ENCODE data around the gene SERINC1.
"Not testable (repeated sequence)": the region's sequence is repeated elsewhere in the genome, so short reads cannot be mapped to it uniquely, and the experiment has no call there.

The SERINC1 gene

GRCh38 chr6:122476131-122476530 is 4.5 kb upstream of the SERINC1 start:
- no peak overlapping the region for H3K27ac ChIP-seq (ENCODE audit: low read length)
- H3K4me3 ChIP-seq (ENCODE audit: low read length in 2 of 2): no peak overlapping the region
- no peaks in the 10 kb centered on the region for H3K9me3 ChIP-seq (ENCODE audit: control insufficient read depth in 2 of 2, low read length in 2 of 2)
- no peaks in the 10 kb centered on the region for H3K27me3 ChIP-seq (ENCODE audit: control insufficient read depth in 1 of 2, insufficient read depth in 2 of 2, low read length in 2 of 2)
- no peak overlapping the region for H3K9ac ChIP-seq (ENCODE audit: low read length in 2 of 2)
- peaks cover 7% of the 10 kb centered on the region for H3K4me1 ChIP-seq (ENCODE audit: control insufficient read depth, insufficient read depth, low read length)
- no peaks in the 10 kb centered on the region for H3K36me3 ChIP-seq (ENCODE audit: control insufficient read depth in 2 of 2, insufficient read depth in 2 of 2, low read length in 2 of 2)

DNA sequence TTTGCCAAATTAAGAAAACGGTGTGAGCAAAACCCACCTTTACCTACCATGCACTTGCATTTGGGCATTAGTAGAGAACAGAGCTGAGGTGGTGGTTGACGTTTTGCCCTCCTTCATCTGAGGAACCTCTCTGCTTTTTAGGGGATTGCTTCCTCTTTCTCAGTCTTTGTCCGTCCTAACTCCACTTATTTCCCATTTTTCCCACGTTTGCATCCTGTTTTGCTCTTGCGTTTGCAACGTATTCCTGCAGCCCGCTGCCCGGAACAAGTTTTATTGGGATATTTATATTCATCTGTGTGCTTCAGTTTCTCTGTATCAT is 374 bp upstream of the SERINC1 start:
- Histone ChIP-seq H3K27me3 (ENCODE audit: control insufficient read depth in 1 of 2, insufficient read depth in 2 of 2, low read length in 2 of 2) (no peaks in the 10 kb centered on the region), H3K4me3 (ENCODE audit: low read length in 2 of 2) (peak overlapping the region; percentile 93 to 100), H3K36me3 (ENCODE audit: control insufficient read depth in 2 of 2, insufficient read depth in 2 of 2, low read length in 2 of 2) (no peaks in the 10 kb centered on the region), H3K9ac (ENCODE audit: low read length in 2 of 2) (peak overlapping the region; percentile 94 to 99), H3K9me3 (ENCODE audit: control insufficient read depth in 2 of 2, low read length in 2 of 2) (no peaks in the 10 kb centered on the region), H3K27ac (ENCODE audit: low read length) (peak overlapping the region; percentile 98), H3K4me1 (ENCODE audit: control insufficient read depth, insufficient read depth, low read length) (peaks cover 7% of the 10 kb centered on the region)

- Histone ChIP-seq H3K9me3 (ENCODE audit: control insufficient read depth in 2 of 2, low read length in 2 of 2) (no peaks in the 10 kb centered on the region), H3K9ac (ENCODE audit: low read length in 2 of 2) (no peak overlapping the region), H3K27ac (ENCODE audit: low read length) (no peak overlapping the region), H3K4me1 (ENCODE audit: control insufficient read depth, insufficient read depth, low read length) (no peaks in the 10 kb centered on the region), H3K4me3 (ENCODE audit: low read length in 2 of 2) (no peak overlapping the region), H3K27me3 (ENCODE audit: control insufficient read depth in 1 of 2, insufficient read depth in 2 of 2, low read length in 2 of 2) (no peaks in the 10 kb centered on the region), H3K36me3 (ENCODE audit: control insufficient read depth in 2 of 2, insufficient read depth in 2 of 2, low read length in 2 of 2) (peaks cover 0 to 4% of the 10 kb centered on the region in 2 donors)
Measured at GRCh38 chr6:122461885-122462284, 9.7 kb downstream of the SERINC1 start.

DNA sequence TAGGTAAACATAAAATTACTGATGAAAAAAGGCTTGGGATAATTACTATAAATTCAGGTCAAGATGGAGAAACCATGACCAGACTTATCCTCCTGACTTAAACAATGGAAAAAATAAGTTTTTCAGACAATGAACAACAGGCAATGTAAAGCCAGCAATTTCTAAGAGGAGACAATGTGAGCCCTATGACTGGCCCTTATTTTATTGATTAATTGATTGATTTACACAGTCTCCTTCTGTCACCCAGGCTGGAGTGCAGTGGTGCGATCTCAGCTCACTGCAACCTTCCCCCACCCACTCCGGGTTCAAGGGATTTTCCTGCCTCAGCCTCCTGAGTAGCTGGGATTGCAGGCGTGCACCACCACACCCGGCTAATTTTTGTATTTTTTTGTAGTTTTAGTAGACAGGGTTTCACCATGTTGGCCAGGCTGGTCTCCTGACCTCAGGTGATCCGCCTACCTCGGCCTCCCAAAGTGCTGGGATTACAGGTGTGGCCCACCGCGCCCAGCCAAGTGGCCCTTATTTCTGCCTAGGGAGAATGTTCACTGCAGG is 11.7 kb downstream of the SERINC1 start:
- not testable (repeated sequence) for H3K4me3 ChIP-seq (ENCODE audit: low read length in 2 of 2); H3K27ac ChIP-seq (ENCODE audit: low read length); H3K9me3 ChIP-seq (ENCODE audit: control insufficient read depth in 2 of 2, low read length in 2 of 2); H3K4me1 ChIP-seq (ENCODE audit: control insufficient read depth, insufficient read depth, low read length); H3K27me3 ChIP-seq (ENCODE audit: control insufficient read depth in 1 of 2, insufficient read depth in 2 of 2, low read length in 2 of 2); H3K9ac ChIP-seq (ENCODE audit: low read length in 2 of 2)
- peaks cover 3 to 13% of the 10 kb centered on the region in 2 donors for H3K36me3 ChIP-seq (ENCODE audit: control insufficient read depth in 2 of 2, insufficient read depth in 2 of 2, low read length in 2 of 2)

DNA sequence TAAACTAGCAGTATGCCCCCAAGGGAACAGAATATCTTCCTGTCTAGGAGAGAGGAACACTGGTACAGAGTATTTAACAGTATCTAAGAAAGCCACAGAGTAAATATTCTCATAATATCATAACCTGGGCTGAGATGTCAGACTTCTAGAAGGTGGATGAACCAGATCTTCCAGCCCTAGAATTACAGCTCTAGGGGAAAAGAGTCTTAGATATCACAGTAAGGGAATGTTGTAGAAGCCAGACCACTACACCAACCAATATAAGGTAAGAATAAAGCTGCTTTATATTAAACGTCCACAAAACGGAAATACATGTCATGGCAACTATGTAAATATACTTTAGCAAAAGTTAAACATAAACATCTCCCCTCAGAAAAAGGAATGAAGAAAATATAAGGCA is 12.4 kb downstream of the SERINC1 start:
- H3K4me3 ChIP-seq (ENCODE audit: low read length in 2 of 2): peak overlapping the region in 1 of 2 donors; percentile 55
- H3K27me3 ChIP-seq (ENCODE audit: control insufficient read depth in 1 of 2, insufficient read depth in 2 of 2, low read length in 2 of 2): no peaks in the 10 kb centered on the region
- H3K9ac ChIP-seq (ENCODE audit: low read length in 2 of 2): peak overlapping the region in 1 of 2 donors; percentile 25
- no peak overlapping the region for H3K27ac ChIP-seq (ENCODE audit: low read length)
- peaks cover 9 to 19% of the 10 kb centered on the region in 2 donors for H3K36me3 ChIP-seq (ENCODE audit: control insufficient read depth in 2 of 2, insufficient read depth in 2 of 2, low read length in 2 of 2)
- H3K4me1 ChIP-seq (ENCODE audit: control insufficient read depth, insufficient read depth, low read length): no peaks in the 10 kb centered on the region
- no peaks in the 10 kb centered on the region for H3K9me3 ChIP-seq (ENCODE audit: control insufficient read depth in 2 of 2, low read length in 2 of 2)

DNA sequence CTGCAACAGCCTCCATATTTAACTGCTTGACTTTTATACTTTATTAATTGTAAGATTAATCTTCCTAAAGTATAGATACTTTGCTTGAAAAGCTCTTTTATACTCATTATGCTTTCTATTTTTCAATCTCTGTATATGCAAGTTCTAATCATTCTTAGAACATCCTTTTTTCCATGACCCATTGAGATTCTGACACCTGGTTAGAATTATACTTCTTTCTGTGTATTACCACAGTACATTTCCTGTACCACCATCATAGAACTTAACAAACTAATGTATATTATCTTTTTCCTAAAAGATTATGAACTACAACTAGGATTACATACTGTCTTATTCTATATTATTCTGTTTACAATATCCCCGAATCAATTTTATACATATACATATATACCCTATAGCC is 13.5 kb downstream of the SERINC1 start:
- Histone ChIP-seq H3K4me3 (ENCODE audit: low read length in 2 of 2) (no peak overlapping the region), H3K36me3 (ENCODE audit: control insufficient read depth in 2 of 2, insufficient read depth in 2 of 2, low read length in 2 of 2) (peaks cover 14 to 25% of the 10 kb centered on the region in 2 donors), H3K9ac (ENCODE audit: low read length in 2 of 2) (no peak overlapping the region), H3K27ac (ENCODE audit: low read length) (no peak overlapping the region), H3K27me3 (ENCODE audit: control insufficient read depth in 1 of 2, insufficient read depth in 2 of 2, low read length in 2 of 2) (no peaks in the 10 kb centered on the region), H3K9me3 (ENCODE audit: control insufficient read depth in 2 of 2, low read length in 2 of 2) (no peaks in the 10 kb centered on the region), H3K4me1 (ENCODE audit: control insufficient read depth, insufficient read depth, low read length) (no peaks in the 10 kb centered on the region)

DNA sequence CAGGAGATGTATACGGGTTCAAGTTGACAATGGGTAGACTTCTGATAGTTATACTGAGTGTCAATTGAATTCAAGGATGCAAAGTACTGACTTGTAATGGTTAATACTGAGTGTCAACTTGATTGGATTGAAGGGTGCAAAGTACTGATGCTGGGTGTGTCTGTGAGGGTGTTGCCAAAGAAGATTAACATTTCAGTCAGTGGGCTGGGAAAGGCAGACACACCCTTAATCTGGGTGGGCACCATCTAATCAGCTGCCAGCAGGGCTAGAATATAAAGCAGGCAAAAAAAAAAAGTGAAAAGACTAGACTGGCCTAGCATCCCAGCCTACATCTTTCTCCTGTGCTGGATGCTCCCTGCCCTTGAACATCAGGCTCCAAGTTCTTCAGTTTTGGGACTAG is 16.5 kb downstream of the SERINC1 start:
- not testable (repeated sequence) for H3K9me3 ChIP-seq (ENCODE audit: control insufficient read depth in 2 of 2, low read length in 2 of 2); H3K27ac ChIP-seq (ENCODE audit: low read length); H3K4me3 ChIP-seq (ENCODE audit: low read length in 2 of 2); H3K27me3 ChIP-seq (ENCODE audit: control insufficient read depth in 1 of 2, insufficient read depth in 2 of 2, low read length in 2 of 2); H3K4me1 ChIP-seq (ENCODE audit: control insufficient read depth, insufficient read depth, low read length); H3K9ac ChIP-seq (ENCODE audit: low read length in 2 of 2)
- peaks cover 22 to 48% of the 10 kb centered on the region in 2 donors for H3K36me3 ChIP-seq (ENCODE audit: control insufficient read depth in 2 of 2, insufficient read depth in 2 of 2, low read length in 2 of 2)

DNA sequence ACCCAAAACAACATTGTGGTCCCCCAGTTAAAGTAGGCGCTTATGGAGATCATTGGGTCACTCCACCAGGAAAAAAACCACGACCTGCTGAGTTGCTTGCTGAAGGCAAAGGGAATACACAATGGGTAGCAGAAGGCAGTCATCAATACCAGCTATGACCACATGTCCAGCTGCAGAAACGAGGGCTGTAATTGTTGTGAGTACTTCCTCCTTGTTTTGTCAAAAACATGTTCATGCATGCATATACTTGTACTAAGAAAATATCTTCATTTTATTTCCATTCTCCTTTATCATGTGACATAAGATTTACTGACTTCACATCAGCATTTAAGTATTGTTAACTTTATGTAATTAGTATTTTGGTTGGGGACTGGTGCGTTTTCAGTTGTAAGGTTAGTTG is 16.9 kb downstream of the SERINC1 start:
- H3K4me1 ChIP-seq (ENCODE audit: control insufficient read depth, insufficient read depth, low read length): no peaks in the 10 kb centered on the region
- H3K27ac ChIP-seq (ENCODE audit: low read length): no peak overlapping the region
- peaks cover 24 to 53% of the 10 kb centered on the region in 2 donors for H3K36me3 ChIP-seq (ENCODE audit: control insufficient read depth in 2 of 2, insufficient read depth in 2 of 2, low read length in 2 of 2)
- no peaks in the 10 kb centered on the region for H3K9me3 ChIP-seq (ENCODE audit: control insufficient read depth in 2 of 2, low read length in 2 of 2)
- no peak overlapping the region for H3K4me3 ChIP-seq (ENCODE audit: low read length in 2 of 2)
- H3K9ac ChIP-seq (ENCODE audit: low read length in 2 of 2): no peak overlapping the region
- H3K27me3 ChIP-seq (ENCODE audit: control insufficient read depth in 1 of 2, insufficient read depth in 2 of 2, low read length in 2 of 2): no peaks in the 10 kb centered on the region

GRCh38 chr6:122452509-122452908 is 19.1 kb downstream of the SERINC1 start:
- no peaks in the 10 kb centered on the region for H3K9me3 ChIP-seq (ENCODE audit: control insufficient read depth in 2 of 2, low read length in 2 of 2)
- H3K4me1 ChIP-seq (ENCODE audit: control insufficient read depth, insufficient read depth, low read length): no peaks in the 10 kb centered on the region
- H3K27ac ChIP-seq (ENCODE audit: low read length): no peak overlapping the region
- H3K36me3 ChIP-seq (ENCODE audit: control insufficient read depth in 2 of 2, insufficient read depth in 2 of 2, low read length in 2 of 2): peaks cover 34 to 59% of the 10 kb centered on the region in 2 donors
- no peaks in the 10 kb centered on the region for H3K27me3 ChIP-seq (ENCODE audit: control insufficient read depth in 1 of 2, insufficient read depth in 2 of 2, low read length in 2 of 2)
- H3K9ac ChIP-seq (ENCODE audit: low read length in 2 of 2): no peak overlapping the region
- H3K4me3 ChIP-seq (ENCODE audit: low read length in 2 of 2): no peak overlapping the region

DNA sequence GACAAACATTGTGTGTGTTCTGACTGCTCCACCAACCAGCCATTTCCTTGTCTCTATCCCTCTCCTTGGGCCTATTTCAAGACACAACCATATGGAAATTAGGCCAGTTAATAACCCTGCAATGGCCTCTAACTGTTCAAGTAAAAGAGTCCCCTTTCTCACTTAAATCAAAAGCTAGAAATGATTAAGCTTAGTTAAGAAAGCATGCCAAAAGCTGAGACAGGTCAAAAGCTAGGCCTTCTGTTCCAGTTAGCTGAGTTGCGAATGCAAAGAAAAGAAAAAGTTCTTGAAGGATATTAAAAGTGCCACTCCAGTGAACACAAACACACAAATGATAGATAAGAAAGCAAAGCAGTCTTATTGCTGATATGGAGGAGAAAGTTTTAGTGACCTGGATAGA is 22.5 kb downstream of the SERINC1 start:
- H3K9ac ChIP-seq (ENCODE audit: low read length in 2 of 2): no peak overlapping the region
- H3K36me3 ChIP-seq (ENCODE audit: control insufficient read depth in 2 of 2, insufficient read depth in 2 of 2, low read length in 2 of 2): peaks cover 27 to 63% of the 10 kb centered on the region in 2 donors
- H3K4me1 ChIP-seq (ENCODE audit: control insufficient read depth, insufficient read depth, low read length): no peaks in the 10 kb centered on the region
- H3K9me3 ChIP-seq (ENCODE audit: control insufficient read depth in 2 of 2, low read length in 2 of 2): no peaks in the 10 kb centered on the region
- H3K27ac ChIP-seq (ENCODE audit: low read length): no peak overlapping the region
- no peak overlapping the region for H3K4me3 ChIP-seq (ENCODE audit: low read length in 2 of 2)
- H3K27me3 ChIP-seq (ENCODE audit: control insufficient read depth in 1 of 2, insufficient read depth in 2 of 2, low read length in 2 of 2): no peaks in the 10 kb centered on the region

DNA sequence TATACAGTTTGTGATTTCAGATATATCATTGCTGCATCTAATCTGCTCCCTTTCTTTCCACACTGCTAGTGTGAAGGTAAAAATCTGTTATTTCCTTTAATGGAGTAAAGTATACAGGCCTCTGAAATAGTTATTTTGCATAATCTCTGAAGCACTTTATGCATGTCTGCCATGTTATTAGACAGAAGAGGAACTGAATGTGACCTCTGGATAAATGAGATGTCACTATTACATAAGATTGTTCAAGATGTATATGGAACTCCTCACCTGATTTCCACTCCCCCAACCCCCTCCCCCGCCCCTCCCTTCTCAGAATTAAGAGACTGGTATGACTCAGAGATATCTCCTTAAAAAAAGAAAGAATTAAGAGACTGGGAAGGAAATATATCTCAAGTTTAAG is 26.3 kb downstream of the SERINC1 start:
- H3K9me3 ChIP-seq (ENCODE audit: control insufficient read depth in 2 of 2, low read length in 2 of 2): no peaks in the 10 kb centered on the region
- H3K36me3 ChIP-seq (ENCODE audit: control insufficient read depth in 2 of 2, insufficient read depth in 2 of 2, low read length in 2 of 2): peaks cover 15 to 35% of the 10 kb centered on the region in 2 donors
- no peaks in the 10 kb centered on the region for H3K27me3 ChIP-seq (ENCODE audit: control insufficient read depth in 1 of 2, insufficient read depth in 2 of 2, low read length in 2 of 2)
- H3K4me3 ChIP-seq (ENCODE audit: low read length in 2 of 2): no peak overlapping the region
- H3K27ac ChIP-seq (ENCODE audit: low read length): no peak overlapping the region
- no peaks in the 10 kb centered on the region for H3K4me1 ChIP-seq (ENCODE audit: control insufficient read depth, insufficient read depth, low read length)
- H3K9ac ChIP-seq (ENCODE audit: low read length in 2 of 2): no peak overlapping the region

Measured in stomach smooth muscle (tissue), 2 donors.